ENCODE results near the gene STXBP1.

STXBP1 gene

DNA sequence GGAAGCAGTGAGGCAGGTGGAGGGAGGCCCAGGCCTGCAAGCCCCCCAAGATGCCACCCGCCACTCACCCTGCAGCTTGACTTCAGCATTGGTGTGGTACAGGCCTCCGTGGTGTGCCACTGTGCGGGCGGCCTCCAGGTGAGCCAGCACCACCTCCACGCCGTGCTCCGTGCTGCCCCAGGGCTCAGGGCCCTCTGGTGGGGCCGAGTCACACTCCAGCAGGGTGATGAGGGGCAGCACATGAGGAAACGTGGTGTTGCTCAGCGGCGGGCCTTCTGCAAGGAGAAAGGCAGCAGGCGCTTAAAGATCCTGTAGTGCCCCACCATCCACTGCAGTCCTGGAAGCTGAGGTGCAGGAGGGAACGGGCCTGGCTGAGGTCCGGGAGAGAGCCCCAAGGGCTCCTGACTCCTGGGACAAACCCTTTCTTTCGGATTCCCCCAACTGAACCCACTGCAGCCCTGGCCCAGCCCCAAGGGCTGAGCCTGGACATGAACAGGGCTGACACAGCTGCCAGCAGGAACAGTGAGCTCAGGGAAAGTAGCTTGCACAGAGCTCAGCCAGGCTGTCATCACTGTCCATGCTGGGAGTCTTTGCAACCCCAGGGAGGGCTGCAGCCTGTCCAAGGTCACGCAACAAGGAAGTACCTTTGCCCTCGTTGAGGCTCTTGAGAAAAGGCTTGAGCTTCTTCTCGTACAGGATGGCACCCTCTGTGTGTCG lies 127.7 kb downstream of the STXBP1 start:
- no peak for DNase-seq

DNA sequence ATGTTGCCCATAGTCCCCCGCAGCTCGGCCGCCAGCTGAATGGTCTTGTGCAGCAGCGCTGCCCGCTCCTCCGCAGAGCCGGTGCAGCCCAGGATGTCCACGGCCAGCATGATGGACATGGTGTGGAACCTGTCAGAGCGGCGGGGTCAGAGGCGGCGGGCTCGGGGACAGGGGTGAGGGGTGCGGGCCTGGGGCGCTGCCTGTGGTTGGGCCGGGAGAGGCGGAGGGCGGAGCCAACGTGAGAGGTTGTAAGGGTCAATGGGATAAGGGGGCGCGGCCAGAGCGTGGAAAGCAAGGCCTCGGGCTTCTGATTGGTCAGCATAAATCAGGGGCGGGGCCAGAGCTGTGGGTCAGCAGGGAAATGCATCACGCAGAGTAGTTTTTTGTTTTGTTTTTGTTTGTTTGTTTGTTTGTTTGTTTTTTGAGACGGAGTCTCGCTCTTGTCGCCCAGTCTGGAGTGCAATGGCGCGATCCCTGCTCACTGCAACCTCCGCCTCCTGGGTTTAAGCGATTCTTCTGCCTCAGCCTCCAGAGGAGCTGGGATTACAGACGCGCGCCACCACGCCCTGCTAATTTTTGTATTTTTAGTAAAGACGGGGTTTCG lies 129.9 kb downstream of the STXBP1 start:
- DNase-seq: peak; percentile 47 to 69

Measured in cerebellar nuclear complex (tissue), 1 donor.